ENCODE results near the gene PRXL2A. TPM values are rescaled to one million over a fixed set of nuclear protein-coding genes. Genes with fewer than 3 reads are reported as not detected.

PRXL2A gene
- total and polyA plus RNA-seq, 5 donors: 91.3 to 162 (median 105) TPM

- DNase-seq (no peak), ATAC-seq (no peak)
- H3K4me3 ChIP-seq (ENCODE audit: low read length): no peak overlapping the region
- peaks cover 4% of the 10 kb centered on the region for H3K4me1 ChIP-seq (ENCODE audit: control insufficient read depth, insufficient read depth, low read length)
- H3K9me3 ChIP-seq (ENCODE audit: control insufficient read depth, low read length): no peaks in the 10 kb centered on the region
- H3K27me3 ChIP-seq (ENCODE audit: control insufficient read depth, insufficient read depth): no peaks in the 10 kb centered on the region
- WGBS: 82% methylated on average over 8 of the region's 8 CpGs
- intact Hi-C loops (cut with DNase I): no loop called here
- no peak overlapping the region for H3K27ac ChIP-seq (ENCODE audit: low read length)
These were observed 13.6 kb downstream of the PRXL2A start for GRCh38 chr10:80421707-80422536.

GRCh38 chr10:80425901-80426300 is 17.6 kb downstream of the PRXL2A start:
- ATAC-seq (no peak), DNase-seq (no peak)
- intact Hi-C loops (cut with DNase I): no loop called here
- Histone ChIP-seq H3K4me3 (ENCODE audit: low read length) (no peak overlapping the region), H3K27ac (ENCODE audit: low read length) (no peak overlapping the region), H3K4me1 (ENCODE audit: control insufficient read depth, insufficient read depth, low read length) (no peaks in the 10 kb centered on the region), H3K9me3 (ENCODE audit: control insufficient read depth, low read length) (no peaks in the 10 kb centered on the region), H3K27me3 (ENCODE audit: control insufficient read depth, insufficient read depth) (no peaks in the 10 kb centered on the region)
- WGBS: 89% methylated on average over 2 of the region's 2 CpGs

- Histone ChIP-seq H3K9me3 (ENCODE audit: control insufficient read depth, low read length) (no peaks in the 10 kb centered on the region), H3K27me3 (ENCODE audit: control insufficient read depth, insufficient read depth) (no peaks in the 10 kb centered on the region), H3K4me1 (ENCODE audit: control insufficient read depth, insufficient read depth, low read length) (no peaks in the 10 kb centered on the region), H3K4me3 (ENCODE audit: low read length) (no peak overlapping the region), H3K27ac (ENCODE audit: low read length) (no peak overlapping the region)
- ATAC-seq (no peak), DNase-seq (no peak)
- WGBS: 96% methylated on average over 2 of the region's 2 CpGs
- intact Hi-C loops (cut with DNase I): no loop called here
These were observed 19.2 kb downstream of the PRXL2A start for GRCh38 chr10:80427541-80427940.

- intact Hi-C loops (cut with DNase I): no loop called here
- Histone ChIP-seq H3K4me1 (ENCODE audit: control insufficient read depth, insufficient read depth, low read length) (no peaks in the 10 kb centered on the region), H3K4me3 (ENCODE audit: low read length) (no peak overlapping the region), H3K27ac (ENCODE audit: low read length) (no peak overlapping the region), H3K27me3 (ENCODE audit: control insufficient read depth, insufficient read depth) (no peaks in the 10 kb centered on the region), H3K9me3 (ENCODE audit: control insufficient read depth, low read length) (no peaks in the 10 kb centered on the region)
- peak; percentile 51 to 62 for ATAC-seq
- DNase-seq: peak in 1 of 3 donors; percentile 57
- WGBS: 76% methylated on average over 9 of the region's 9 CpGs
These were observed 21.2 kb downstream of the PRXL2A start for GRCh38 chr10:80429521-80429973.

GRCh38 chr10:80433134-80433533 is 24.8 kb downstream of the PRXL2A start:
- no peaks in the 10 kb centered on the region for H3K9me3 ChIP-seq (ENCODE audit: control insufficient read depth, low read length)
- no peak overlapping the region for H3K4me3 ChIP-seq (ENCODE audit: low read length)
- ATAC-seq (no peak), DNase-seq (no peak)
- intact Hi-C loops (cut with DNase I): no loop called here
- H3K27ac ChIP-seq (ENCODE audit: low read length): no peak overlapping the region
- 78% methylated on average over 3 of the region's 3 CpGs for WGBS
- H3K4me1 ChIP-seq (ENCODE audit: control insufficient read depth, insufficient read depth, low read length): no peaks in the 10 kb centered on the region
- H3K27me3 ChIP-seq (ENCODE audit: control insufficient read depth, insufficient read depth): no peaks in the 10 kb centered on the region

- DNase-seq: no peak
- H3K27me3 ChIP-seq (ENCODE audit: control insufficient read depth, insufficient read depth): no peaks in the 10 kb centered on the region
- H3K27ac ChIP-seq (ENCODE audit: low read length): no peak overlapping the region
- H3K4me1 ChIP-seq (ENCODE audit: control insufficient read depth, insufficient read depth, low read length): no peaks in the 10 kb centered on the region
- 65% methylated on average over 6 of the region's 6 CpGs for WGBS
- no peak for ATAC-seq
- no peak overlapping the region for H3K4me3 ChIP-seq (ENCODE audit: low read length)
- H3K9me3 ChIP-seq (ENCODE audit: control insufficient read depth, low read length): no peaks in the 10 kb centered on the region
- intact Hi-C loops (cut with DNase I): no loop called here
These were observed 28.2 kb downstream of the PRXL2A start for GRCh38 chr10:80436446-80437098.

- 79% methylated on average over 2 of the region's 2 CpGs for whole genome bisulfite sequencing
- Histone ChIP-seq H3K27ac (ENCODE audit: low read length) (no peak overlapping the region), H3K4me3 (ENCODE audit: low read length) (no peak overlapping the region), H3K27me3 (ENCODE audit: control insufficient read depth, insufficient read depth) (no peaks in the 10 kb centered on the region), H3K4me1 (ENCODE audit: control insufficient read depth, insufficient read depth, low read length) (no peaks in the 10 kb centered on the region), H3K9me3 (ENCODE audit: control insufficient read depth, low read length) (no peaks in the 10 kb centered on the region)
- intact Hi-C loops (cut with DNase I): no loop called here
- ATAC-seq: no peak
- DNase-seq: no peak
These were observed 28.9 kb downstream of the PRXL2A start for GRCh38 chr10:80437227-80437626.

GRCh38 chr10:80441831-80442230 is 33.5 kb downstream of the PRXL2A start:
- Histone ChIP-seq H3K4me3 (ENCODE audit: low read length) (no peak overlapping the region), H3K27ac (ENCODE audit: low read length) (no peak overlapping the region), H3K9me3 (ENCODE audit: control insufficient read depth, low read length) (no peaks in the 10 kb centered on the region), H3K4me1 (ENCODE audit: control insufficient read depth, insufficient read depth, low read length) (no peaks in the 10 kb centered on the region), H3K27me3 (ENCODE audit: control insufficient read depth, insufficient read depth) (no peaks in the 10 kb centered on the region)
- no peak for ATAC-seq
- intact Hi-C loops (cut with DNase I): loop anchor here in 3 of 4 donors (10.0 kb wide), 3 partner anchors 57 to 483 kb away; no protein-coding TSS in a partner anchor
- DNase-seq: no peak
- WGBS: 90% methylated on average over 8 of the region's 8 CpGs

GRCh38 chr10:80442879-80443278 is 34.5 kb downstream of the PRXL2A start:
- no peaks in the 10 kb centered on the region for H3K27me3 ChIP-seq (ENCODE audit: control insufficient read depth, insufficient read depth)
- H3K4me3 ChIP-seq (ENCODE audit: low read length): no peak overlapping the region
- H3K4me1 ChIP-seq (ENCODE audit: control insufficient read depth, insufficient read depth, low read length): no peaks in the 10 kb centered on the region
- WGBS: 78% methylated on average over 3 of the region's 3 CpGs
- DNase-seq (no peak), ATAC-seq (no peak)
- intact Hi-C loops (cut with DNase I): loop anchor here in 3 of 4 donors (10.0 kb wide), 3 partner anchors 58 to 482 kb away; no protein-coding TSS in a partner anchor
- no peak overlapping the region for H3K27ac ChIP-seq (ENCODE audit: low read length)
- H3K9me3 ChIP-seq (ENCODE audit: control insufficient read depth, low read length): no peaks in the 10 kb centered on the region

- Histone ChIP-seq H3K4me3 (ENCODE audit: low read length) (no peak overlapping the region), H3K9me3 (ENCODE audit: control insufficient read depth, low read length) (no peaks in the 10 kb centered on the region), H3K27me3 (ENCODE audit: control insufficient read depth, insufficient read depth) (no peaks in the 10 kb centered on the region), H3K27ac (ENCODE audit: low read length) (no peak overlapping the region), H3K4me1 (ENCODE audit: control insufficient read depth, insufficient read depth, low read length) (no peaks in the 10 kb centered on the region)
- 68% methylated on average over 6 of the region's 6 CpGs for WGBS
- intact Hi-C loops (cut with DNase I): loop anchor here in 3 of 4 donors (10.0 kb wide), 3 partner anchors 59 to 481 kb away; no protein-coding TSS in a partner anchor
- peak in 2 of 3 donors; percentile 14 to 54 for DNase-seq
- peak; percentile 70 to 81 for ATAC-seq
These were observed 35.2 kb downstream of the PRXL2A start for GRCh38 chr10:80443531-80443974.

- intact Hi-C loops (cut with DNase I): loop anchor here in 3 of 4 donors (2.0 to 10.0 kb wide), 4 partner anchors 59 to 481 kb away; no protein-coding TSS in a partner anchor
- peak in 1 of 2 donors; percentile 9 for ATAC-seq
- H3K9me3 ChIP-seq (ENCODE audit: control insufficient read depth, low read length): no peaks in the 10 kb centered on the region
- 58% methylated on average over 2 of the region's 2 CpGs for WGBS
- H3K4me1 ChIP-seq (ENCODE audit: control insufficient read depth, insufficient read depth, low read length): no peaks in the 10 kb centered on the region
- no peak overlapping the region for H3K27ac ChIP-seq (ENCODE audit: low read length)
- DNase-seq: no peak
- no peak overlapping the region for H3K4me3 ChIP-seq (ENCODE audit: low read length)
- no peaks in the 10 kb centered on the region for H3K27me3 ChIP-seq (ENCODE audit: control insufficient read depth, insufficient read depth)
These were observed 35.8 kb downstream of the PRXL2A start for GRCh38 chr10:80444124-80444523.

Data from right cardiac atrium (tissue), 5 donors.